Measurements from ENCODE around the gene MAB21L1. TPM values are rescaled to one million over a fixed set of nuclear protein-coding genes. Genes with fewer than 3 reads are reported as not detected.
A peak's percentile ranks its signal among the peaks of the same experiment; 100 is the strongest.

MAB21L1 gene
- total and polyA plus RNA-seq, 7 donors, result 0.51 to 2.9 (median 1.4) TPM; not detected in 1

DNA sequence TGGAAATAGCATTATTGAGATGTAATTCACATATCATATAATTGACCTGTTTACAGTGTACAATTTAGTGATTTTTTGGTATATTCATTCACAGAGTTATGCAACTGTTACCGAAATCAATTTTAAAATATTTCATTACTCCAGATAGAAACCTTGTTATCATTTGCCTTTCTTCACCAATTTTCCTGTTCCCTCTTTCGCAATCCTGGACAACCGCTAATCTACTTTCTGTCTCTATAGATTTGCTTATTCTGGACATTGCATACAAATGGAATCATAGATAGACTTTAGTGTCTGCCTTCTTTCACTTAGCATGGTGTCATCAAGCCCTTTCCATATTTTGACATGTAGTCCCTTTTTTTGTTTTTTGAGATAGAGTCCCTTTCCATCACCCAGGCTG, 19.2 kb downstream of the MAB21L1 start:
- no peak for DNase-seq
- H3K27me3 ChIP-seq, result no peaks in the 10 kb centered on the region
- H3K36me3 ChIP-seq, result peaks cover 0 to 9% (median 0%) of the 10 kb centered on the region in 4 donors
- no peak overlapping the region for H3K4me3 ChIP-seq
- intact Hi-C loops (cut with DNase I), result no loop called here
- no peaks in the 10 kb centered on the region for H3K9me3 ChIP-seq
- WGBS, 2 donors, result 95 to 98% methylated on average over 3 of the region's 3 CpGs
- no peak overlapping the region for H3K27ac ChIP-seq
- H3K4me1 ChIP-seq, result no peaks in the 10 kb centered on the region
- TF ChIP-seq, protein P1, sequence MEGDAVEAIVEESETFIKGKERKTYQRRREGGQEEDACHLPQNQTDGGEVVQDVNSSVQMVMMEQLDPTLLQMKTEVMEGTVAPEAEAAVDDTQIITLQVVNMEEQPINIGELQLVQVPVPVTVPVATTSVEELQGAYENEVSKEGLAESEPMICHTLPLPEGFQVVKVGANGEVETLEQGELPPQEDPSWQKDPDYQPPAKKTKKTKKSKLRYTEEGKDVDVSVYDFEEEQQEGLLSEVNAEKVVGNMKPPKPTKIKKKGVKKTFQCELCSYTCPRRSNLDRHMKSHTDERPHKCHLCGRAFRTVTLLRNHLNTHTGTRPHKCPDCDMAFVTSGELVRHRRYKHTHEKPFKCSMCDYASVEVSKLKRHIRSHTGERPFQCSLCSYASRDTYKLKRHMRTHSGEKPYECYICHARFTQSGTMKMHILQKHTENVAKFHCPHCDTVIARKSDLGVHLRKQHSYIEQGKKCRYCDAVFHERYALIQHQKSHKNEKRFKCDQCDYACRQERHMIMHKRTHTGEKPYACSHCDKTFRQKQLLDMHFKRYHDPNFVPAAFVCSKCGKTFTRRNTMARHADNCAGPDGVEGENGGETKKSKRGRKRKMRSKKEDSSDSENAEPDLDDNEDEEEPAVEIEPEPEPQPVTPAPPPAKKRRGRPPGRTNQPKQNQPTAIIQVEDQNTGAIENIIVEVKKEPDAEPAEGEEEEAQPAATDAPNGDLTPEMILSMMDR (IDR thresholded peaks at IDR 0.05), result no peak
- TF ChIP-seq EP300 (IDR thresholded peaks at IDR 0.05) (no peak), POLR2AphosphoS5 (IDR thresholded peaks at IDR 0.05) (no peak), POLR2A (IDR thresholded peaks at IDR 0.05) (no peak)

DNA sequence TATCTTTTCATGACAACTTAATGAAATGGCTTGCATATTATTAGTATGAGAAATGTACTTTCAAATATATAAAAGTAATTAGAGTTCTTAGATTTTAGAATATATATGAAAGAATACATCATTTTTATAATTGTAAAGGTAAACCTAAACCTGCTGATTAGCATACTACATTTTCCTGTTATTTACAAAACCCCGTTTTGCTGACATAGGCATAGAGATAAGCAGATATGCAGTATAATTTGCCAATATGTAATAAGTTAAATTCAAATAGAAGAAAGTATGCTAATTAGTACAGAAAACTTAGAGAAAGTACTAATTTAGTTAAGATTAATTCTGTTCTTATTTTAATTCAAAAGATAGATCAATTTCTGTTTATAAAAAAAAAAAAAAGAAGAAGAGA, 21.5 kb downstream of the MAB21L1 start:
- Histone ChIP-seq H3K27me3 (no peaks in the 10 kb centered on the region), H3K27ac (no peak overlapping the region), H3K4me1 (no peaks in the 10 kb centered on the region), H3K9me3 (no peaks in the 10 kb centered on the region), H3K4me3 (no peak overlapping the region), H3K36me3 (peaks cover 0 to 15% (median 0%) of the 10 kb centered on the region in 4 donors)
- whole genome bisulfite sequencing, 2 donors, result 73 to 89% methylated on average over 1 of the region's 1 CpG
- DNase-seq, result no peak
- intact Hi-C loops (cut with DNase I), result no loop called here
- TF ChIP-seq POLR2A (IDR thresholded peaks at IDR 0.05) (no peak), EP300 (IDR thresholded peaks at IDR 0.05) (no peak), POLR2AphosphoS5 (IDR thresholded peaks at IDR 0.05) (no peak)
- TF ChIP-seq, protein P1 (IDR thresholded peaks at IDR 0.05), result no peak

DNA sequence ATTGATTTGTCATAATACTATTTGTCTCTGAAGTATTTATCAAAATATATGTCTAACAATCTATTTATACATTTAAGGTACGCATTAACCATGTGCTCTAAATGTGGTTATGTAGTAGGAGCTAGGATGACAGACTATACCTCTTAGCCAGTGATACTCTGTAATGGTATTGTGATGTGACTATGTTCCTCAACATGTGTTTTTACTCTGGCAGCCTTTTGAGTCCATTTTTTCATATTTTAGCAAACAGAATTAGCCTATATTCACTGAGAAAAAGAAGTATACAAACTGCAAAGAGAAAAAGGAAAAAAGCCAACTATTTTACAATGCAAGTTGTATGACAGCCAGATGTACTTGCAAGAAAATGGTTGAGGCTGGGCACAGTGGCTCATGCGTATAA, 26.7 kb downstream of the MAB21L1 start:
- Histone ChIP-seq H3K27me3 (no peaks in the 10 kb centered on the region), H3K4me3 (no peak overlapping the region), H3K9me3 (no peaks in the 10 kb centered on the region), H3K4me1 (peaks cover 0 to 20% (median 5%) of the 10 kb centered on the region in 4 donors), H3K36me3 (peaks cover 0 to 15% (median 0%) of the 10 kb centered on the region in 4 donors), H3K27ac (no peak overlapping the region)
- no peak for DNase-seq
- intact Hi-C loops (cut with DNase I), result no loop called here
- no peak for TF ChIP-seq POLR2A (IDR thresholded peaks at IDR 0.05)
- TF ChIP-seq, protein P1 (IDR thresholded peaks at IDR 0.05), result no peak
- WGBS, 2 donors, result 92 to 94% methylated on average over 2 of the region's 2 CpGs

DNA sequence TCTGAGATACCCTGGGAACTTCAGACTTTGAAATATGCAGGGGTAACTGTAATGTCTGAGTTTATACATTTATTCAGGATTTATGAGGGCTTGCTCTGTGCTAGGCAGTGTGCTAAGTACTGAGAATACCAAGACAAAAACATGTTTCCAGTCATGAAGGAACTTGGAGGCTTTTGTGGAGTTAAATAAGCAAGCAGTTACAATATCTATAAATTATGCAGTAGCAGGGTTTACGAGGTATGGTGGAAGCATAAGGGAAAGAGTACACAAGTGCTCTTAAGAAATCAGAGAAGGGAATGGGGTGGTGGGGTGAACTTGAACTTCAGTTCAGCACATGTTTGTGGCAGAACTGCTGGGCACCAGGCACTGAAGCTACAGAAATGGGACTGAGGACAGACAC, 28.0 kb downstream of the MAB21L1 start:
- TF ChIP-seq POLR2AphosphoS5 (IDR thresholded peaks at IDR 0.05), result peak in 2 of 4 donors; percentile 61 to 71
- no peak for TF ChIP-seq POLR2A (IDR thresholded peaks at IDR 0.05)
- TF ChIP-seq, protein P1 (IDR thresholded peaks at IDR 0.05), result peak in 1 of 4 experiments; percentile 3
- TF ChIP-seq EP300 (IDR thresholded peaks at IDR 0.05), result no peak
- H3K36me3 ChIP-seq, result peaks cover 0 to 15% (median 0%) of the 10 kb centered on the region in 4 donors
- no peaks in the 10 kb centered on the region for H3K9me3 ChIP-seq
- no peak for DNase-seq
- no peak overlapping the region for H3K27ac ChIP-seq
- H3K4me1 ChIP-seq, result peaks cover 0 to 20% (median 5%) of the 10 kb centered on the region in 4 donors
- 7 to 54% methylated on average over 1 of the region's 1 CpG for WGBS, 2 donors
- H3K4me3 ChIP-seq, result no peak overlapping the region
- H3K27me3 ChIP-seq, result no peaks in the 10 kb centered on the region
- intact Hi-C loops (cut with DNase I), result no loop called here

All from sigmoid colon (tissue), 7 donors.